SK-N-SH treated with all-trans-retinoic acid at 6 μM for 48 hours (cell line): Measurements from ENCODE around the gene PRR12.

ENCODE experiments used
- ARNTL ChIP-seq: fragments of 450-650 bp; formaldehyde crosslinking; IDR thresholded peaks from 2 replicates; pipeline ENCODE4 v1.5.0; 2020; ENCODE audit warnings: low read depth, mild to moderate bottlenecking, moderate library complexity, borderline replicate concordance
- OSR1 ChIP-seq: fragments of 250-450 bp; sonication (Bioruptor Pico); IDR thresholded peaks from 2 replicates; pipeline ENCODE4 v1.8.0; 2022; ENCODE audit warnings: moderate library complexity, mild to moderate bottlenecking, inconsistent platforms
- PATZ1 ChIP-seq: fragments of 250-450 bp; sonication (Bioruptor Pico); IDR thresholded peaks from 2 replicates; pipeline ENCODE4 v1.8.0; 2020; ENCODE audit warnings: mild to moderate bottlenecking, moderate library complexity, borderline replicate concordance
- PPARA ChIP-seq: fragments of 250-450 bp; sonication (Bioruptor Pico); IDR thresholded peaks from 2 replicates; pipeline ENCODE4 v1.5.0; 2020; ENCODE audit warnings: mild to moderate bottlenecking, borderline replicate concordance
- ZC3H10 ChIP-seq: fragments of 250-450 bp; sonication (Bioruptor Pico); IDR thresholded peaks from 2 replicates; pipeline ENCODE4 v1.5.1; 2021; ENCODE audit warnings: mild to moderate bottlenecking, moderate library complexity
- ZFP3 ChIP-seq: fragments of 250-450 bp; sonication (Bioruptor Pico); IDR thresholded peaks from 2 replicates; pipeline ENCODE4 v1.5.0; 2020; ENCODE audit warnings: mild to moderate bottlenecking, moderate library complexity
- ZFP30 ChIP-seq: fragments of 450-650 bp; formaldehyde crosslinking; IDR thresholded peaks from 2 replicates; pipeline ENCODE4 v1.5.0; 2022; ENCODE audit warnings: mild to moderate bottlenecking, moderate library complexity

- TF ChIP-seq PPARA (CRISPR knock-in tag): no peak
- no peak for TF ChIP-seq ZFP3 (CRISPR knock-in tag)
- TF ChIP-seq ZC3H10 (CRISPR knock-in tag): no peak
- no peak for TF ChIP-seq ARNTL
- TF ChIP-seq PATZ1 (CRISPR knock-in tag): no peak
- no peak for TF ChIP-seq OSR1
- TF ChIP-seq ZFP30 (CRISPR knock-in tag): no peak
These were observed 66.6 kb downstream of the PRR12 start for GRCh38 chr19:49657493-49658138.
